Hepatocyte (in vitro differentiated cells): ENCODE results near the gene SLC39A11.

Source experiments
- EZH2 ChIP-seq: fragments of 200-600 bp; sonication (generic); IDR thresholded peaks from 2 replicates; pipeline ENCODE4 v1.6.1; 2016; ENCODE audit warnings: antibody characterized with exemption, mild to moderate bottlenecking, borderline replicate concordance
- TF ChIP-seq, protein P1 (sequence below): fragments of 200-600 bp; sonication (generic); IDR thresholded peaks from 2 replicates; pipeline ENCODE4 v1.5.1; 2016; ENCODE audit warnings: antibody characterized with exemption, mild to moderate bottlenecking; ENCODE audit not compliant: poor library complexity

DNA sequence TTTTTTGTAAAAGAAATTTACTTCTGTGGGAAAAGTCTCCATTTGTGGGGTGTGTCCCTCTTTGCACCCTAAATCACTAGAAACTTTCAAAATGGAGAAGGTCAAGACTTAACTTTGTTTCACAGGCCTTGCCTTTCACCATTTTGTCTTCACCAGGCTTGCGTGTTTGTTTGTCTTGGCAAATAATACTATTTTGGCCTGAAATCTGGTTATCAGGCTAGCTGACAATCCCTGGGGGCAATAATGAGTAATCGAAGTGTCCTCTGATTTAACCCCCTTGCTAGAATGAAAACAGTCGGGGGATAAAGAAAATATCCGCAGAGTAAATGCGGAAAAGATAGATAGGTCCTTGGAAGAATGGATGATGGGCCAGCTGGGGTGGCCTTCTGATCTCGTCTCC is 34.5 kb downstream of the SLC39A11 start:
- TF ChIP-seq, protein P1, sequence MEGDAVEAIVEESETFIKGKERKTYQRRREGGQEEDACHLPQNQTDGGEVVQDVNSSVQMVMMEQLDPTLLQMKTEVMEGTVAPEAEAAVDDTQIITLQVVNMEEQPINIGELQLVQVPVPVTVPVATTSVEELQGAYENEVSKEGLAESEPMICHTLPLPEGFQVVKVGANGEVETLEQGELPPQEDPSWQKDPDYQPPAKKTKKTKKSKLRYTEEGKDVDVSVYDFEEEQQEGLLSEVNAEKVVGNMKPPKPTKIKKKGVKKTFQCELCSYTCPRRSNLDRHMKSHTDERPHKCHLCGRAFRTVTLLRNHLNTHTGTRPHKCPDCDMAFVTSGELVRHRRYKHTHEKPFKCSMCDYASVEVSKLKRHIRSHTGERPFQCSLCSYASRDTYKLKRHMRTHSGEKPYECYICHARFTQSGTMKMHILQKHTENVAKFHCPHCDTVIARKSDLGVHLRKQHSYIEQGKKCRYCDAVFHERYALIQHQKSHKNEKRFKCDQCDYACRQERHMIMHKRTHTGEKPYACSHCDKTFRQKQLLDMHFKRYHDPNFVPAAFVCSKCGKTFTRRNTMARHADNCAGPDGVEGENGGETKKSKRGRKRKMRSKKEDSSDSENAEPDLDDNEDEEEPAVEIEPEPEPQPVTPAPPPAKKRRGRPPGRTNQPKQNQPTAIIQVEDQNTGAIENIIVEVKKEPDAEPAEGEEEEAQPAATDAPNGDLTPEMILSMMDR: no peak
- TF ChIP-seq EZH2: no peak
